ENCODE measurements around the gene TBK1. TPM values are rescaled to one million over a fixed set of nuclear protein-coding genes. Genes with fewer than 3 reads are reported as not detected.

Gene TBK1
- total RNA-seq, 1 donor from 2014 or later = 26.1 TPM

DNA sequence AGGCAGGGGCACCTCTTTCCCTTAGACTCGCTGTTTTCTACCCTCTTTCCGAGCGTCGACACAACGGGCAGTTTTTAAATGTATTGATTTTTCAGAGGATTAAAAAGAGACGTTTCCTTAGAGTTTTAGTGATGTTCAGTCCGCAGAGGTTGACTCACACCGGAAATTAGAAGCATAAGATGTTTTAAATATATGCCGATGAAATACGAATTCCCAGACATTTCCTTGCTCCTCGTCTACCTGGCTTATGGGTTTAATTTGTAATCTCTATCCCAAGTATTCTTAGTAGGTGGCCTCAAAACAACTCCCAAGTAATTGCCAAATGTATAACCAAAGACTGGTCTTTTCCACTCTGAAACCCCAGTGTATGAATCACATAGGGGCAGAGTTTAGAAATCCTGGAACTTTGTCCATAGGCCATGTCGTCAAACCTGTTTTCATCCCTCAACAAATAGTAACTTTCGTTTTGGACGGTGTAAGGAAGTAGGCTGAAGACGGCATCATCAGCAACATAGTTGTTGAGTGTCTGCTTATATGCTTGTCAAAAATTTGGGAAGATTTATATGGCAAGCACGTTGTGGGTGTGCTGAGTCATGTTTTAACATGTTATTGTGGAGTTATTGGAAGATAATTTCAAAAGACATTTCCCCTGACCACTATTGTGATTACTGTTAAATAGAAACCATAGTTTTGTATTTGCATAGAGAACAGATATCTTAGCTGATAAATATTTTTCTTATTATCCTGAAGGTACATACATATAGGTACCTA lies 824 bp downstream of the TBK1 start:
- DNase-seq (ENCODE audit: low spot score) = no peak

DNA sequence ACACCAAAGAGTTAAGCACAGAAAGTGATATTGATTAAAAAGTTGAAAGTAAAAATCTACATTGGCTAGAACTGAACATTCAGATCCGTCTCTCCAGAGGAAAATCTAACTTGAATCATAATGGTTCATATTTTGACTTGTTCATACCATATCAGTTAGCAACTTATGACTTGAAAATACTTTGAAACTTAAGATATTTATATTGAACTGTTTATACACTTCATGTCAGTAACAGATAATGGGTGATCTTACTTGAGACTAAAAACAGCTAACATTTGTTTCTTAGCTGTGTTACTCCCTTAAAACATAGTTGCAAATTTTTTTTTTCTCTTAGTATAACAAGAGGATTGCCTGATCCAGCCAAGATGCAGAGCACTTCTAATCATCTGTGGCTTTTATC lies 3.6 kb downstream of the TBK1 start:
- no peak for DNase-seq (ENCODE audit: low spot score)

DNA sequence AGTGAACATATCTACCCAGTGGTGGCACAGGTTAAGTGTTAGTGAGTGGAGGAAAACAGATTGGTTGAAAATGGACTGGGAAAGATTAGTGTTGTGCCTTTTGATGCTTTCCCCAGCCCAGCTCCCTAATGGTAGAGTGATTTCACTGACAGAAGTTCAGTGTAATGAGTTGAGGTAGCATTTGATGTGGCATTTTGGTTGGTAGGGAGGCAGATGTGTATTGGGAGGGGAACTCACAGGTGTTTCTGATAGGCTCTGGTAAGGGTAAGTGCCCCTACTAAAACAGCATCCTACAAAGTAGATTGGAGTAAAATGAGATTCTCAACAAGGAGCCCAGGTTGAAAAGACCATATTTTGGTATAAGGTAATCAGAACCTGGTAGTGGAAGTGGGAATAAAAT lies 4.2 kb downstream of the TBK1 start:
- DNase-seq (ENCODE audit: low spot score) = no peak

DNA sequence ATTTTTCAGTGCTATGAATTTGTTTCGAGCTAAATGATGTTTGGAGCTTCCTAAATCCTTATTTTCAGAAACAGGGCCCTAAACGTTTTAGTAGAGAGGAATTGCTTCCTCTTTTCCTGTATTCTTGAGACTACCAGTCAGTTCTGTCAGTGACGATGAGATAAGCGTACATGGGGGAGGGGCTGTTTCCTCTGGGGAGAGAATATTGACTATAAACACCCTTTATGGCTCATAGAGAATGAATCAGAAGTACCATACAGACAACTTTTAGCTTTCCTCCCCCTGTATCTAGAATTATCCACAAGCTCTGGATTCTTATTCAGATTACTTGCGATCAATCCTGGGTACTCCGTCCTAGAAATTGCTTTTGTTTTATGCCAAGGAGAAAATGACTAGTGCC lies 5.1 kb downstream of the TBK1 start:
- no peak for DNase-seq (ENCODE audit: low spot score)

DNA sequence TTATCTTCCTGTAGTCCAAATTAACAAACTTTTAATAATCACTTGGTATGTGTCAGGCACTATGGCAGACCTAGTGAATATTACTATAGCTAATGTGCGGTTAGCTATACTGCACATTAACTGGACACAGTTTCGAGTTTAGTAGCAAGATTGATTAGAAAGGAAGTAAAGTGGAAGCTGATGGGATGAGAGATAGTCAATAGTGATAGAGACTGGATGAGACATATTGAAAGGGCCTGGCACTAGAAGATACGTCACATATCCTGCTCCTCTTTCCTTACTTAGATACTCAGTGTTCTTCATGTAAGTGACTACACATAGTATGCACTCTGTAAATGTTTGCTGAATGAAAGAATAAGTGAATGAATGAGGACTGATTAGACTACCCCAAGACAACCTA lies 5.5 kb downstream of the TBK1 start:
- DNase-seq (ENCODE audit: low spot score) = no peak

DNA sequence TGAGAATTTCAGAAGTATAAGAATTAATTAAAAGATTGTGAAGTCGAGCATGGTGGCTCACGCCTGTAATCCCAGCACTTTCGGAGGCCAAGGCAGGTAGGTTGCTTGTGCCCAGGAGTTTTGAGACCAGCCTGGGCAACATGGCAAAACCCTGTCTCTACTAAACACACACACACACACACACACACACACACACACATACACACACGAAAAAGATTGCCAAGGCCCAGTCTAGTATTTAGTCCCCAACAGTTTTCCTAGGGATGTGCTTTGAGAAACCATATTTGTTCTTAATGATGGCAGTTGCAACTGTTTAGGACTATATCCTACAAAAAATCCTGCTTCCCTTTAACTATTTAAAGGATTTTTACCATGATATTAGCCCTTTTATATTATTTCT lies 6.0 kb downstream of the TBK1 start:
- no peak for DNase-seq (ENCODE audit: low spot score)

DNA sequence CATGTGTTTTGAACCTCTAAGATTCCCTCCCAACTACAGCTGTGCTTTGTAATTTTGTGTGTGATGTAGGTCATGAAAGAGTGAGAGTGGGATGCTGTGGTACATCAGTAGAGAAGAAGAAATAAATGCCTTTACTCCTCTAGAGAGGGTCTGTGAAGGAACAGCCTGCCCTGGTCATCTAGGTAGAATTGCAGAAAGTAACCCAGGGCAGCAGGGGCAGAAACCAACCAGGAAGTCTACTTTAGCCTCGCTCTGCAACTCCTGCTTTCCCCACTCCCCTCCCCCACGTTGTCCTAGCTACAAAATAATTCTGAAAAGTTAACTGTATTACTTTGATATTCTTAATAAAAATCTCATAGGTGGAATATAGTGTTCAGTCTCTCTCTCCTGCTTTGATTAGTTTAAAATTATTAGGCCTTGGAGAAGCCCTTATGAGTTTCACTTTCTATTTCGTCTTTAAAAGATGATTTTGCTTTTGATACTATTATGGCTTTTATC lies 7.5 kb downstream of the TBK1 start:
- no peak for DNase-seq (ENCODE audit: low spot score)

DNA sequence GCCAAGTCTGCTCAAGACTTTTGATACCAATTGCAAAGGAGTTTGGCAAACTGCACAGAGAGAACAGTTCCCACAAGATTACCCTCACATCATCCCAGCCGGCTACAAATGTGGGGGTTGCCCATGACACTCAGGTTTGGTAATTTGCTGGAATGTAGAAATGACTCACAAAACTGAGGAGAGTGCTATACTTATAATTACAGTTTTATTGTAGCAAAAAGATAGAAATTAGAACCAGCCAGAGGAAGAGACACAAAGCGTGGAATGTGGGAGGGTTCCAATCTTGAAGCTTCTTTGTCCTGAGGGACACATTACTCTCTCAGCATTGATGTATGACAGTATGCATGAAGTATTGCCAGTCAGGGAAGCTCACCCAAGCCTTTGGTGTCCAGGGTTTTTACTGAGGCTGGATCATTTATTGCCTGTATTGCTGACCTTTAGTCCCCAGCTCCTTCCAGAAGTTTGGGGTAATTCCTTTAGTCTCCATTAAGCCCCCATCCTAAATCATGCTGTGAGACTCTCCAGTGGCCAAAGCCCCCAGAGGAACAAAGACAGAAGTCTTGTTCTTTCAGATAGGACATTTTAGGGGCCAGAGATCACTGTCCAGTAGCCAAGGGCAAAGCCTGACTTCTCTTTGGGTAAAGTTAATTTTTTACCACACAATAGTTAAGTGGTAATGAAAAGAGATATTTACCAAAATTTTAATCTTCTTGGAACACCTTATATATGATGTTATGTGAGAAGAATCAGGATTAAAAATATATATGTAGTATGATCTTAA lies 9.9 kb downstream of the TBK1 start:
- DNase-seq (ENCODE audit: low spot score) = no peak

DNA sequence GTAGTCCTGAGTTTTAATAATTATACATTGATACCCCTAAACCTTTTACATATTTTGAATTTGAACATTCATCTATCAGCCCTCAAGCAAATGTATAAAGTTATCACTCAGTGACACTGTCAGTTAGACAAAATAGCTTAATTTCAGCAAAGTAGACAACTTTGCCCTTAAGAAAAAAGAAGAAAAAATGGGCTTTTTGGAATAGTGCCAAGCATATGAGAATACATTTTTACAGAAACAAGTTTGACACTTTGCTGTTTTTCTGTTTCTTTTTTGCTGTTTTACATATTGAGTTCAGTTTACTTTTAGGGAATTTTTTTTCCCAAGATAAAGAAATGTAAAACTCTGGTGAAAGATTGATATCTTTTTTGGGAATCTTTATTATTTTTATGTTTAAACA lies 14.3 kb downstream of the TBK1 start:
- DNase-seq (ENCODE audit: low spot score) = no peak

DNA sequence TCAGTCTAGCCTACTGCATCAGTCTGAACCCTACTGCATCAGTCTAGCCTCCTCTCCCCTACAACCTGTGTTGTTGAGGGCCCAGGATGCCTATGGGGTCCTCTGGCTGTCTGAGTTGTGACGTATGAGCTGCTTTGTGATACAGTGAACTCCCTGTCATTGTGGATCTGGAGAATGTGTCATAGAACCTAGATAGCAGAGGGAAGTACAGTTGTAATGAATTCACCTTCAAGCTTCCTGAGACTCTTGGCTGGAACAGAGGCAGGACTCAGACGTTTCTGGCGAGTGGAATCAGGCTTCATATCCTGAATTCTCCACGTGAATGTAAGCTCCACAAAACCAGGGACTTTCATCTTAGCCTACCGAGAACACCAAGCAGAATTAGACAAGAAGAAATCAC lies 17.0 kb downstream of the TBK1 start:
- DNase-seq (ENCODE audit: low spot score) = no peak

DNA sequence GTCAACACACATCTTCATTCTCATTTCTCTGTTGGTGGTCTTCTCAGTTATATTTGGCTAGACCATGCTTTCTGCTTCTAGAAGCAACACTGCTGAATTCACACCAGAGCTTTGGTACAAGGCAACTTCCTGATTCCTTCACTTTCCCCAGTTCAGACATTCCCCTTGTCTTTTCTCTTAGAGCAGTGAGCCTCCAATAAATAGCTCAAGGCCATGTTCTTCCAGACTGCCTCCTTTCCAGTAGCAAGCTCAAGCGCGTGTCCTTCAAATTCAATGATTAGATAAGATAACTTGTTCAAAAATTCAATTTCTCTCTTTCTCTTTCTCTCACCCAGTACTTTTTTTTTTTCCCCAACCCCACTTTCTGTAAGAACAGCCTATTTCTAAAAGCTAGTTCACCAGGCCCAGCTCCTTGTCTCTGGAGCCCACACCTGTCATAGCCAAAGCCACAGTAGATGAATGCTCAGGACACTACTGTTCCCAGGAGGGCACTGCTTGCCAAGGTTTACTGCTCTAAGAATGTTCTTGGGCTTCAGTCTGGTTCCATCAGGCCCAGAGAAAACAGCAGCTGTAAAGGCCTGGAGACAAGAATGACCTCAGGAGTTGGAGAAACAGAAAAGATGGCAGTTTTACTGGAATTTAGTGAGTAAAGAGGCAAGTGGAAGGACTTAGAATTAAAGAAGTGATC lies 17.7 kb downstream of the TBK1 start:
- DNase-seq (ENCODE audit: low spot score) = no peak

DNA sequence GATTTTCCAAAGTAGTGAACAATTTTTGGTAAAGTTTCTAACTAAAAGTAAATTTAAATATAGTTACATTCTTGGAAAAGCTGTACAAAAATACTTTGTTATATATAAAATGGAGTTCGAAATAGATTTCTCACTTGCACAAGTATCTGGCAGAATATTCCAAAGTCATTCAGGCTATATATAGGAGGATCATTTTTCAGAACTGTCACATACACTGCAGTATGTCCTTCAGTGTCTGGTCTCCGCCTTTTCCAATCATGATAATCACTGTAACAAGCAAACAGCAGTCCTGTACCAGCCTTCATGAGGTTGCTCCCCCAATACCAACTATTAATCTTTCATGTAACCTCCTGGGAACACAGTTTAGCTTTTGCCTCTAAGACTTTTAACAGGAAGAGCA lies 18.6 kb downstream of the TBK1 start:
- no peak for DNase-seq (ENCODE audit: low spot score)

DNA sequence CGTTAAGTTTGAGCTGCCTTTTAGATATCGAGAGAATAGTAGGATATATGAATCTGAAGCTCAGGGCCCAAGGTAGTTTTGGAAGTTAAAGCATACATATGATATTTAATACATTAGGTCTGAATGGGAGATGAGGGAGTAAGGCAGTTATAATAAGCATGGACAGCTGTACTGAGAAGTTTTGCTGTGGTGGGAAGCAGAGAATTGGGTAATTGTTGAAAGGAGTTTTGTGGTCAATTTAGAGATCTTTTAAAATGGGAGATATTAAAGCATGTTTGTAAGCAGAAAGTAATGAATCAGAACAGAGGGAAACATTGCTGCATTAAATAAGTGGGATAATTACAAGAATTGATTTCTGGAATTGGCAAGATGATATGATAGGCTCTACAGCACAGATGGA lies 21.3 kb downstream of the TBK1 start:
- no peak for DNase-seq (ENCODE audit: low spot score)

DNA sequence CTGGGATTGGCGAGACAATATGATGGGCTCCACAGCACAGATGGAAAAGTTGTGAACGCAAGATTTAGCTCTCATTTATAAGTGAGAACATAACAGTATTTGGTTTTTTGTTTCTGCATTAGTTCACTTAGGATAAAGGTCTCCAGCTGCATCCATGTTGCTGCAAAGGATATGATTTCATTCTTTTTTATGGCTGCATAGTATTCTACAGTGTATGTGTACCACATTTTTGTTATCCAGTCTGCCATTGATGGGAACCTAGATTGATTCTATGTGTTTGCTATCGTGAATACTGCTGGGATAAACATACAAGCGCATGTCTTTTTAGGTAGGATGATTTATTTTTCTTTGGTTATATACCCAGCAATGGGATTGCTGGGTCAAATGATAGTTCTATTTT lies 23.6 kb downstream of the TBK1 start:
- no peak for DNase-seq (ENCODE audit: low spot score)

DNA sequence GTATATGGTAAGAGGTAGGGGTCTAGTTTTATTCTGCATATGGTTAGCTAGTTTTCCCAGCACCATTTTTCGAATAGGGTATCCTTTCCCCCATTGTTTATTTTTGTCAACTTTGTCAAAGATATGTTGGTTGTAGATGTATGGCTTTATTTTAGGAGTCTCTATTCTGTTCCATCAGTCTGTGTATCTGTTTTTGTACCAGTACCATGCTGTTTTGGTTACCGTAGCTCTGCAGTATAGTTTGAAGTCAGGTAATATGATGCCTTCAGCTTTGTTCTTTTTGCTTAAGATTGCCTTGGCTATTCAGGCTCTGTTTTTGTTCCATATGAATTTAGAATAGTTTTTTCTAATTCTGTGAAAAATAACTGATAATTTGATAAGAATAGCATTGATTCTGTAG lies 24.9 kb downstream of the TBK1 start:
- DNase-seq (ENCODE audit: low spot score) = no peak

DNA sequence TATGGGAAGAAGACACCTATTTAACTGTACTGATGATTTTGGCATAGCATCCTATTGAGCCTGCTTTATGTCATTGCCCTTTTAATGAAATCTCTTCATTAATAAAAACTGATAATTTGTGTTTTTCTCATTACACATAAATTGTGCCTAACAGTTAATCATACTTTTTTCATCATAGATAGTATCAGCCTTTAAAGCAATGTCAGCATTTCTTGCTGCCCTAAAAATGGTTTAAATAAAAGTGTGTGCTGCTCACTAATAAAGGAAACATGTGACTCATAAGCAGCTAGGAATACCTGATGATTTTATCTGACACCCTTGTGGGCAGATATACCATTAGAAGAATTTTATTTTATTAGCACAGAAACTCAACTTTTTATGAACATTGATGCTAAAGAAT lies 26.7 kb downstream of the TBK1 start:
- DNase-seq (ENCODE audit: low spot score) = no peak

DNA sequence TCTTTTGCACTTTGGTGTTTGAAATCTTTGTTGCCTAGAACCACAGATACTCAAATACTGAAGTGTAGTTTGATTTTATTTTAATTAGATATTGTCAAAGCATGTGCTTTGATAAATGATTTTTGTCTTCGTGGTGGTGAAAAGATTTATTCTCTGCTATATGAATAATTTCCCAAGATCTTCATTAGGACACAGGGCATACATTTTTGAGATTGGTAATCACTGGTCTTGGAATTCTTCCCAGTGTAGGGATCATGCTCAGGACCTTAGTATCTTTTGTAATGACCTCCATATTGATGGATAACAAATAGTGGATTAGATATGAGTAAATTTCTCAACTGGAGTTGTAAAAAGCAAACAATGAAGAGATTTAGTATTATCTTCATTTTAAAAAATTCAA lies 28.2 kb downstream of the TBK1 start:
- no peak for DNase-seq (ENCODE audit: low spot score)

DNA sequence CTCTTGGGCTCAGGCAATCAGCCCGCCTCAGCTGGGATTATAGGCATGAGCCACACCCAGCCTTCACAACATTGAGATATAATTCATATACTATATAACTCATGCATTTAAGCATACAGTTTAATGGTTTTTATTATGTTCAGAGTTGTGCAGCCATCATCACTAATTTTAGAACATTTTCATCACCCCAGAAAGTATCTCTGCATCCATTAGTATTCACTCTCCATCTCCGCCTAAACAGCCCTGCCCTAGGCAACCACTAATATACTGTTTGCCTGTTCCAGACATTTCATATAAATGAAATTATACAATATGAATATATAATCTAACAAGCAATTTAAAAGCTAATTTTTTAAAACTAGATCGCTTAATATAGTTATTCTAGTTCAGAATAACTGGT lies 34.7 kb downstream of the TBK1 start:
- no peak for DNase-seq (ENCODE audit: low spot score)

DNA sequence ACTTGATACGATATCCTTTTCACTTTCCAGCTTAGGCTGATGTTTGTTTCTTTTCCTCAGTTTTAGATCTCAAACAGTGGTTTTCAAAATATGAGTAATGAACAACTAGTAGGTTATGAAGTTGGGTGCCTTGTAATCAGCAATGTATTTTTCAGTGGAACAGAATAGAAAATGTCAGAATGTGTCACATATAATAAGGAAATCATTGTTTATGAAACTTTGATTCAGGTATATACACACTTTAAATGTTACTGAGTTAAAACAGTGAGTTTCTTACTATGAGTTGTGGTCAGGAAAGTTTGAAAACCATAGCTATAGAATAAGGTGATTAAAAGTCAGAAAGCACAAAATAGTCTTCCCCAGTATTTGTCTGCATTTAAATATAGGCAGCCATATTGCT lies 39.8 kb downstream of the TBK1 start:
- no peak for DNase-seq (ENCODE audit: low spot score)

DNA sequence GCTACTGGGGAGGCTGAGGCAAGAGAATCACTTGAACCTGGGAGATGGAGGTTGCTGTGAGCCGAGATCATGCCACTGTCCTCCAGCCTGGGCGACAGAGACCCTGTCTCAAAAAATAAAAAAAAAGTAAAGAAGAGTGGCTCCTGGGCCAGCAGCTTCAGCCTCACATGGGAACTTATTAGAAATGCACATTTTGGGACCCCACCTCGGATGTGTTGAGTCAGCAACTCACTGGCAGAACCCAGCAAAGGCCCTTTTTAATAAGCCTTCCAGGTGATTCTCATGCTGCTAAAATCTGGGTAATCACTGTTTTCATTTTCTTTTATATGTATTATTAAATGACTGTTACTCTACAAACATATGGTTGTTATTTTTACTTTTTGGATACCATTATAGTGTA lies 41.6 kb downstream of the TBK1 start:
- no peak for DNase-seq (ENCODE audit: low spot score)

DNA sequence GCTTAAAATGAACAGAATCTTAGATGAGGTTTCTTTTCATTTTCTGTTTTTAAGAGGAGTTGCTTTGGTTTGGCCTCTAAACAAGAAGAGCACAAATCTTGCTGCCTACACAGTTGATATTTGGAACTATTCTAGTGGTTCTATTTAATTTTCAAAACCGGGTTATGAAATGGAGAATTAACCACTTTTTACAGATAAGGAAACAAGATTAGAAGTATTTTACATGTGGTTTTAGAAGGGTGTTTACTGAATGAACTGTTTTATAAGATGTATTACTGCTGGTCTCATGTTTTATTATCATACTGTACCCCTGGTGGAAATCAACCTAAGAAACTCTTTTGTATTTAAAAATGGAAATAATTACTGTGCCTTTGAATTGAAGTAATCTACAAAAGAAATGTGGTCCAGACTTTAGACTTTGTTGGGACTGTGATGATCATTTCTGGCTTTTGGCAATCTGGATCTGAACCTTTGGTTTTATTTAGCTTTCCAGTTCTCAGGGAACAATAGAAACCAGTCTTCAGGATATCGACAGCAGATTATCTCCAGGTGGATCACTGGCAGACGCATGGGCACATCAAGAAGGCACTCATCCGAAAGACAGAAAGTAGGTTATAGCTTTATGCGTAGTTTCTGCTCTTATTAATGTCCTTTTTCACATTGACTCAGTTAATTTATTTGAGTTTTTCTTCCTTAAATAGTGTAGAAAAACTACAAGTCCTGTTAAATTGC lies 43.2 kb downstream of the TBK1 start:
- DNase-seq (ENCODE audit: low spot score) = no peak

DNA sequence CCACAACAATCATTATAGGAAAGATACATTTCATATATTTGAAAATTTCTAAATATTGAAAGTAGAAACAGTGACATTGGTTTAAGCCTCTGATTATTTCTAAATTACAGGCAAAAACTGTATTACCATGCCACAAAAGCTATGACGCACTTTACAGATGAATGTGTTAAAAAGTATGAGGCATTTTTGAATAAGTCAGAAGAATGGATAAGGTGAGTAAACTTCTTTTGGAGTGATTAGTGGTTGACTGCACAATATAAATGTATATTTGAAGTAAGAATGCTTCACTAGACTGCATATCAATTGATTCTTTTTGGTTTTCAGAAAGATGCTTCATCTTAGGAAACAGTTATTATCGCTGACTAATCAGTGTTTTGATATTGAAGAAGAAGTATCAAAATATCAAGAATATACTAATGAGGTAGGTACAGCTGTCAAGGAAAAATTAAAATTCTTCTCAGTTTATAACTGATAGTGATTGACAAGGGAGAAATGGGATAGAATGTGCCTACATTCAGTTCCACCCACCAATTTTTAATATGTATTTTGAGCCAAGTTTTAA lies 45.0 kb downstream of the TBK1 start:
- DNase-seq (ENCODE audit: low spot score) = no peak
